ENCODE data around the gene CNP.

The CNP gene

DNA sequence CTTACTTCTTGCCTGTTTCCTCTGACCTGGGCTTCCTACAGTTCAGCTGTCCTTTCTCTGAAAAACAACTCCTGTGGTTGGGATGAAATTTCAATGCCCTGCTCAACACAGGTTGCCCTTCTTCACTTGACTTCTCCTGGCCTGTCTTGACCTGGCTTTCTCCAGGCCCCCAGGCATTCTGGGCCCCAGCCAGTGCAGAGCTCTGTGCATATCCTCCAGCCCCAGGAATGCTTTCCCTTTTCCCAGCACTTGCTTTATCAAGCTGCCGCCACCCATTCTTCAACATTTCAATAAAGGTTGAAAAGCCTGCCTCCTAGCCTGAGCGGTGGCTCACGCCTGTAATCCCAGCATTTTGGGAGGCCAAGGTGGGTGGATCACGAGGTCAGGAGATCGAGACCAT, 25.4 kb upstream of the CNP start:
- no peaks in the 10 kb centered on the region for H3K27me3 ChIP-seq (ENCODE audit: insufficient read depth, poor library complexity, severe bottlenecking)
- H3K9me3 ChIP-seq (ENCODE audit: severe bottlenecking), result no peaks in the 10 kb centered on the region
- no peak for DNase-seq (ENCODE audit: low spot score)
- no peaks in the 10 kb centered on the region for H3K4me1 ChIP-seq (ENCODE audit: insufficient read depth, poor library complexity, severe bottlenecking)
- no peak overlapping the region for H3K4me3 ChIP-seq (ENCODE audit: severe bottlenecking)
- TF ChIP-seq, protein P1, sequence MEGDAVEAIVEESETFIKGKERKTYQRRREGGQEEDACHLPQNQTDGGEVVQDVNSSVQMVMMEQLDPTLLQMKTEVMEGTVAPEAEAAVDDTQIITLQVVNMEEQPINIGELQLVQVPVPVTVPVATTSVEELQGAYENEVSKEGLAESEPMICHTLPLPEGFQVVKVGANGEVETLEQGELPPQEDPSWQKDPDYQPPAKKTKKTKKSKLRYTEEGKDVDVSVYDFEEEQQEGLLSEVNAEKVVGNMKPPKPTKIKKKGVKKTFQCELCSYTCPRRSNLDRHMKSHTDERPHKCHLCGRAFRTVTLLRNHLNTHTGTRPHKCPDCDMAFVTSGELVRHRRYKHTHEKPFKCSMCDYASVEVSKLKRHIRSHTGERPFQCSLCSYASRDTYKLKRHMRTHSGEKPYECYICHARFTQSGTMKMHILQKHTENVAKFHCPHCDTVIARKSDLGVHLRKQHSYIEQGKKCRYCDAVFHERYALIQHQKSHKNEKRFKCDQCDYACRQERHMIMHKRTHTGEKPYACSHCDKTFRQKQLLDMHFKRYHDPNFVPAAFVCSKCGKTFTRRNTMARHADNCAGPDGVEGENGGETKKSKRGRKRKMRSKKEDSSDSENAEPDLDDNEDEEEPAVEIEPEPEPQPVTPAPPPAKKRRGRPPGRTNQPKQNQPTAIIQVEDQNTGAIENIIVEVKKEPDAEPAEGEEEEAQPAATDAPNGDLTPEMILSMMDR (IDR thresholded peaks at IDR 0.05; ENCODE audit: poor library complexity, severe bottlenecking), result no peak
- H3K27ac ChIP-seq (ENCODE audit: poor library complexity, severe bottlenecking), result no peak overlapping the region
- H3K36me3 ChIP-seq (ENCODE audit: low read depth), result no peaks in the 10 kb centered on the region
- no peak for ATAC-seq (ENCODE audit: low read depth)

DNA sequence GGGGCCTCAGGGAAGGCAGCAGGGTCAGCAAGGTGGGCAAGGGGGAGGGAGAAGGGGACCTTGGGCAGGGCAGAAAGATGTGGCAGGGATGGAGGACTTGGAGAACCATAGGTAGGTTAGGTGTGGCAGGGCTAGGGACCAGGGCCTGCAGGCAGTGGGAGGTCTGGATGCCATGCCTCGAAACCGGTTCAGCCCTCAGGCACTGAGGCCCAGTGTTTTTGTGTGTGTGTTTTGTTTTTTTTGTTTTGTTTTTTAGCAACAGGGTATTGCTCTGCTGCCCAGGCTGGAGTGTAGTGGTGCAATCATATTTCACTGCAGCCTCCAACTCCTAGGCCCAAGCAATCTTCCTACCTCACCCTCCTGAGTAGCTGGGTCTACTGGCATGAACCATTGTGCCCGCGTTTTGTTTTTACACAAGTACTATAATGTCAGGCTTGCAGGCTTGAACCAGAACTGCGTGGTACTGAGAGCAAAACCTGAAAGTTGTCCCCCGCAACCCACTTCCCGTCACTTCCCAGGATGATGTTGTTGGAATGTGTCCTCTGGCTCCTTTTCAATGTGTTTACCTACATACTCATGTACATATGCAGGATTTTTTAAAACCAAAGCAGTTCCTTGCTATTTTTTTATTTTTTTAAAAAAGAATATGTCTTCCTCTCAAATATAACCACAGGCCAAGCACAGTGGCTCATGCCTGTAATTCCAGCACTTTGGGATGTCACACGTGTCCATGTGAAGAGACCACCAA, 23.8 kb upstream of the CNP start:
- no peak overlapping the region for H3K27ac ChIP-seq (ENCODE audit: poor library complexity, severe bottlenecking)
- DNase-seq (ENCODE audit: low spot score) (no peak), ATAC-seq (ENCODE audit: low read depth) (no peak)
- H3K9me3 ChIP-seq (ENCODE audit: severe bottlenecking), result no peaks in the 10 kb centered on the region
- TF ChIP-seq, protein P1 (IDR thresholded peaks at IDR 0.05; ENCODE audit: poor library complexity, severe bottlenecking), result no peak
- H3K36me3 ChIP-seq (ENCODE audit: low read depth), result no peaks in the 10 kb centered on the region
- H3K27me3 ChIP-seq (ENCODE audit: insufficient read depth, poor library complexity, severe bottlenecking), result no peaks in the 10 kb centered on the region
- H3K4me1 ChIP-seq (ENCODE audit: insufficient read depth, poor library complexity, severe bottlenecking), result no peaks in the 10 kb centered on the region
- H3K4me3 ChIP-seq (ENCODE audit: severe bottlenecking), result no peak overlapping the region

GRCh38 chr17:41943492-41943891, 23.1 kb upstream of the CNP start:
- TF ChIP-seq, protein P1 (IDR thresholded peaks at IDR 0.05; ENCODE audit: poor library complexity, severe bottlenecking), result no peak
- no peaks in the 10 kb centered on the region for H3K27me3 ChIP-seq (ENCODE audit: insufficient read depth, poor library complexity, severe bottlenecking)
- H3K4me1 ChIP-seq (ENCODE audit: insufficient read depth, poor library complexity, severe bottlenecking), result no peaks in the 10 kb centered on the region
- H3K36me3 ChIP-seq (ENCODE audit: low read depth), result no peaks in the 10 kb centered on the region
- no peak overlapping the region for H3K4me3 ChIP-seq (ENCODE audit: severe bottlenecking)
- no peak for ATAC-seq (ENCODE audit: low read depth)
- DNase-seq (ENCODE audit: low spot score), result no peak
- no peaks in the 10 kb centered on the region for H3K9me3 ChIP-seq (ENCODE audit: severe bottlenecking)
- no peak overlapping the region for H3K27ac ChIP-seq (ENCODE audit: poor library complexity, severe bottlenecking)

DNA sequence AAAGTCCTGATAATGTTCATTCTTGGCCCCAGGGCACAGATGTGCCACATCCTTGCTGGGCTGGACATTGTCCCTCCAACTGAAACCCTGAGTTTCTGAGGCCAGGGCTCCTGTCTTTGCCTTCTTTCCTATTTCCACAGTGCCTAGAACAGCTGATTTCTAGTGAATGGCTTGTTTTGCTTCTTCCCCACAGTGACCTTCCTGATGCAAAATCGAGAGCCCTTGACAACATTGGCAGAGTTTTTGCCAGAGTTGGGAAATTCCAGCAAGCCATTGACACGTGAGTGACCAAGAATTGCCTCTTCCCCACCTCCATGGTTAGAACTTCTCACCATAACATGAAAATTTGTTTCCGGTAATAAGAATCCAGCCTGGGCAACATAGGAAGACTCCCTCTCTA, 21.7 kb upstream of the CNP start:
- Histone ChIP-seq H3K36me3 (ENCODE audit: low read depth) (no peaks in the 10 kb centered on the region), H3K9me3 (ENCODE audit: severe bottlenecking) (no peaks in the 10 kb centered on the region), H3K4me1 (ENCODE audit: insufficient read depth, poor library complexity, severe bottlenecking) (no peaks in the 10 kb centered on the region), H3K27me3 (ENCODE audit: insufficient read depth, poor library complexity, severe bottlenecking) (no peaks in the 10 kb centered on the region), H3K4me3 (ENCODE audit: severe bottlenecking) (no peak overlapping the region), H3K27ac (ENCODE audit: poor library complexity, severe bottlenecking) (no peak overlapping the region)
- ATAC-seq (ENCODE audit: low read depth) (no peak), DNase-seq (ENCODE audit: low spot score) (no peak)
- TF ChIP-seq, protein P1 (IDR thresholded peaks at IDR 0.05; ENCODE audit: poor library complexity, severe bottlenecking), result no peak

- Histone ChIP-seq H3K4me3 (ENCODE audit: severe bottlenecking) (no peak overlapping the region), H3K9me3 (ENCODE audit: severe bottlenecking) (no peaks in the 10 kb centered on the region), H3K27me3 (ENCODE audit: insufficient read depth, poor library complexity, severe bottlenecking) (no peaks in the 10 kb centered on the region), H3K36me3 (ENCODE audit: low read depth) (no peaks in the 10 kb centered on the region), H3K4me1 (ENCODE audit: insufficient read depth, poor library complexity, severe bottlenecking) (no peaks in the 10 kb centered on the region), H3K27ac (ENCODE audit: poor library complexity, severe bottlenecking) (no peak overlapping the region)
- no peak for DNase-seq (ENCODE audit: low spot score)
- ATAC-seq (ENCODE audit: low read depth), result no peak
- TF ChIP-seq, protein P1 (IDR thresholded peaks at IDR 0.05; ENCODE audit: poor library complexity, severe bottlenecking), result no peak
Measured at GRCh38 chr17:41948762-41949460, 17.7 kb upstream of the CNP start.

Data from RWPE2 (cell line).